Stimulated activated CD8-positive, alpha-beta memory T cell treated with anti-CD3 and anti-CD28 coated beads, Interleukin-15, amount 100 ng/mL, for 48 hours (primary cell): ENCODE results near the gene DDX51.

Source experiments
- DNase-seq, 2 donors: peaks; one replicate each; pipeline ENCODE4 v3.0.0-alpha.2; 2020; ENCODE audit warnings: low read depth in 2 of 2

Gene DDX51

DNA sequence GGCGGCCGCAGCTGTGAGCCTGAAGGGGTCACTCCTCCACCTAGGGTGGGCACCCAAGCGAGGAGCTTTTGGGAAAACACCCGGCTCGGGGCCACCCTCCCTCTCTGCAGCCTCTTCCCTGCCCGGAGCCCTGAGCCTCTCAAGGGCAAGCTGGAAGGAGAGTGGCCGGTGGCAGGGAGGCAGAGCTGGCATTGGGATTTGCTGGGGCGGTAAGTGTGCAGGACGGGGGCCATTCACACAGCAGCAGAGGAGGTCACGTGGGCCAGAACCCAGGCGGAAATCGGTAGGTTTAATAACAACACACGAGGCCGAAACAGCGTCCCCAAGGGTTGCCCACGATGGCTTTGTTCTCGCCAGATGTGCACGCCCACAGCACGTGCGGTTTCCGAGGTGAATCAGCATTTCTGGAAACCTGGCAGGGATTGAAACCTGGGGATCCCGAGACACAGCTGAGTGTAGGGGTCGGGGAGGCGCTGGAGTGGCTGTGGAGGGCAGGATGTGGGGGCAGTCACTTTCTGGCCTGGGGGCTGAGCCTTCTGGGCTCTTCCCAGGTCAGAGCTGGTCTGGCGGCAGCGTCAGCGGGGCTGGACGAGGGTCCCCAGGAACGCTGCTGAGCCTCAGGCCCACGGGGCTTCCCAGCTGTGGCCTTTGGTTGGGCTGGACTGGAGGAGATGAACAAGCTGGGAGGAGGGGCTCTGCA lies 23.6 kb upstream of the DDX51 start:
- no peak for DNase-seq

DNA sequence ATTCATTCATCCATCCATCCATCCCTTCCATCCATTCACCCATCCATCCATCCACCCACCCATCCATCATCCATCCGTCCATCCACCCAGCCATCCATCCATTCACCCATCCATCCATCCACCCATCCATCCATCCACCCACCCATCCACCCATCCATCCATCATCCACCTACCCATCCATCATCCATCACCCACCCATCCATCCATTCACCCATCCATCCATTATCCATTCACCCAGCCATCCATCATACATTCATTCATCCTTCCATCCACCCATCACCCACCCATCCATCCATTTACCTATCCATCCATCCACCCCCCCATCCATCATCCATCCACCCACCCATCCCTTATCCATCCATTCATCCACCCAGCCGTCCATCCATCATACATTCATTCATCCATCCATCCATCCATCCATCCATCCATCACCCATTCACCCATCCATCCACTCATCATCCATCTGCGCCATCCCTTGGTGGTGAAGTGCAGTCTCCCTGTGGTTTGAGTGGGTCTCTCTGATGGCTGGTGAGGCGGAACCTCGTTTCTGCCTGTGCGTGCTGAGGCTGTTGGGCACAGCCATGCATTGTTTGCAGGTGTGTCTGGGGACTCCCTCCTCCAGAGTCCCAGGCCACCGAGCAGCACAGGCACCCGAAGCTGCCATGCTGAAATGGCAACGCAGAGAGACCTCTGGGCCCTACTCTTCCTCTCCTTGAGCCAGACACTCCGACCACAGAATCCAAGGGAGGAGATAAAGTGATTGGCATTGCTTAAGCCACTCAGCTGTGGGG lies 22.9 kb upstream of the DDX51 start:
- no peak for DNase-seq

DNA sequence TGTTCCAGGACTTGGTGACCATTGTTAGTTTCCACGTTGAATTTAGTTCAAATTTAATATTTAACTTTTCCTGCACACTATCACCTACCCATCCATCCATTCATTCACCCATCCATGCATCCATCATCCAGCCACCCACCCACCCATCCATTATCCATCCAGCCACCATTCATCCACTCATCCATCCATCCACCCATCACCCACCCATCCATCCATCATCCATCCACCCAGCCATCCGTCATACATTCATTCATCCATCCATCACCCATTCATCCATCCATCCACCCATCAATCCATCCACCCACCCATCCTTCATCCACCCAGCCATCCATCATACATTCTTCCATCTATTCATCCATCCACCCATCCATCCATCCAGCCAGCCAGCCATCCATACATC lies 22.0 kb upstream of the DDX51 start:
- no peak for DNase-seq

DNA sequence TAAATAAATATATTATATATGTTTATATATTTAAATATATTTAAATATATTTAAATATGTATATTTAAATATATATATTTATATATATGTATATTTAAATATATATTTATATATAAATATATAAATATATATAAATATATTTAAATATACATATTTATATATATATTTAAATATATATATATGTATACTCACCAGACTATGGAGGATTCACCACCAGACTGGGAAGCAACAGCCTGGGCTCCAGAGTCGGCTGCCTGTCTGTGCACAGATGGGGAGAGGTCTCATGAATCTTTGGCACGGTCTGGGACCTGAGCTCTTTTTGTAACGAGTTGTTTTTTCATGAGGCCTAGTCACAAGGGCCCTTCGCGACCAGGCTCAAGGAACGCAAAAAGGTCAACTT lies 21.5 kb upstream of the DDX51 start:
- DNase-seq: no peak

DNA sequence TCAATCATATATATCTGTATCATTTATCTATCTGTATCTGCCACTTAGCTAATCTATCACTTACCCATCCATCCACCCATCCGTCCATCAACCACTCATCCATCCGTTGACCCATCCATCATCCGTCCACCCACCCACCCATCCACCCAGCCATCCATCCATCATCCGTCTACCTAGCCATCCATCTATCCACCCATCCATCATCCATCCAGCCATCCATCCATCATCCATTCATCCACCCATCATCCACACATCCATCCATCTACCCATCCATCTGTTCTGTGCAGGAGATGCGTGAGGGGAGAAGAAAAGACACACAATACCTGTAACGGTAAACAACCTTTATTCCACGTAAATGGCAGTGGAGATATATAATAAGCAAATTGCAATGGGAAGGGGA lies 20.3 kb upstream of the DDX51 start:
- DNase-seq: no peak

DNA sequence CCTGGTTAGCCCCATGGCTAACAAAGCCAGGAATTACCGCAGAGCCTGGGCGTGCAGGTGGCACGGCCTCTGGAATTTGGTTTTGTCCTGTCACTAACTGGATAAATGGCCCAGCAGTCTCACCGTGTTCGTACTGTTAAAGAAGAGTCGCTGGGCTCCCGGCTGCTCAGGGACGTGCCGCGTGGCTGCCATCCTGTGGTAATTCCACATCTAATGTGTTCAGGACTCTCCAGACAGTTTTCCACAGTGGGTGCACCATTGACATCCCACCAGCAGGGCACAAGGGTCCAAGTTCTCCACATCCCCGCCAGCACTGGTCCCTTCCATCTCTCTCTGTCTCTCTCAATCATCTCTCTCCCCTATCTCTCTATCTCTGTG lies 19.8 kb upstream of the DDX51 start:
- DNase-seq: no peak

DNA sequence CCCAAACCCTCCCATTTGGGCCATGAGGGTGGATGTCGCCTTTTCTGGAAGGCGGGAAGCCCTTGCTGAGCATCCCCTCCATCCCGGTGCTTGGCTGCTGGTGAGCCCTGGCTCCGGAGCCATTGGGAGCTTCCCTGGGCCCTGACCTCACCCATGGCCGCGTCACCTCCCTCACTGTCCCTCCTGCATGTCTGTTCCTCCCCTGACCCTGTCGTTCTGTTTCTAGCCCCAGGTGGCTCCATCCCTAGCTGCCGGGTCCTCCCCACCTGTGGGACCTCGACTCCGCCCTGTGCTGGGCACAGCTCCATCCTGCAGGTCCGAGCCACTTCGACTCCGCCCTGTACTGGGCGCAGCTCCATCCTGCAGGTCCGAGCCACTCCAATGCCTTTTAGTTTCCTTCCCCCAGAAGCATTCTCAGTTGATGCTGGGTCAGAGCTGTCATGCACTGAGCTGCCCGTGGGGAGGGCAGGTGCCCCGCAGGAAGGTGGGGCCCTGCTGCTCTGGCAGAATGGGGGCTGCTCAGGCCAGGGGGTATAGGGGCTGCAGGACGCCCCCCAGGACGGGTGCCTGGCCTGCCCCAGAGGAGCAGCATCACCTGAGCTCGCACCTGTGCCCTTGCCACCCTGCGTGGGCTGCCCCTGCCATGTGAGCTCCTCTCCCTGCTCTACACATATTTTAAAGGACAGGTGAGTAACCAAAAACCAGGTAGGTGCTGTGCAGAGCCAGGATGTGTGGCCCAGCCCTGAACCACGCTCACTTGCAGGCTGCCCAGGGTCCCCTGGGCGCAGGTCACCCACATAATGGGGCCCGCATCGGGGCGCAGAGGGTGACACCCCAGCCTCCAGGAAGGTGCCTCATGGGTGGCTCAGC lies 19.2 kb upstream of the DDX51 start:
- no peak for DNase-seq

DNA sequence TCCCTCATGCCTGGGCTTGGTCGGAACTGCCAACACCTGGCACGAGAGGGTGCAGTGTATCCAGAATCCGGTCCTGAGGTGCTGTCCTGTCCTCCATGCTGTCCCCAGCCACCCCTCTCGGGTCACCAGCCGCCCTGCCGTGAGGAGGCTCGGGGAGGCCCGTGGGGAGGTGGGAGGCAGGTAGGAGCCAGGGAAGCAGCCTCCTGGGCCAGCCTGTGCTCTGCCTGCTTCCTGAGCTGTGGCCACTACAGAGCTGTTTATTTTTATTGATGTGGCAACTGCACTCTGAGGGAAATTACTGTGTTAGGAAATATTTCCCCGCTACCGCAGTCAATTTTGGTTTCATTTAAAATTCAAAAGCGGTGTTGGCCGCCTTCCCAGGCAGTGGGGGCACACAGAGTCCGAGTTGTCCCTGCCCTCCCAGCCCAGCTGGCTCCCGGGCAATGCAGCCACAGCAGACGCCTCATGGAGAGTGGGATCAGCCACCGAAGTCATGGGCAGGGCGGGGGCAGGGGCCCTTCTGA lies 18.5 kb upstream of the DDX51 start:
- DNase-seq: no peak

DNA sequence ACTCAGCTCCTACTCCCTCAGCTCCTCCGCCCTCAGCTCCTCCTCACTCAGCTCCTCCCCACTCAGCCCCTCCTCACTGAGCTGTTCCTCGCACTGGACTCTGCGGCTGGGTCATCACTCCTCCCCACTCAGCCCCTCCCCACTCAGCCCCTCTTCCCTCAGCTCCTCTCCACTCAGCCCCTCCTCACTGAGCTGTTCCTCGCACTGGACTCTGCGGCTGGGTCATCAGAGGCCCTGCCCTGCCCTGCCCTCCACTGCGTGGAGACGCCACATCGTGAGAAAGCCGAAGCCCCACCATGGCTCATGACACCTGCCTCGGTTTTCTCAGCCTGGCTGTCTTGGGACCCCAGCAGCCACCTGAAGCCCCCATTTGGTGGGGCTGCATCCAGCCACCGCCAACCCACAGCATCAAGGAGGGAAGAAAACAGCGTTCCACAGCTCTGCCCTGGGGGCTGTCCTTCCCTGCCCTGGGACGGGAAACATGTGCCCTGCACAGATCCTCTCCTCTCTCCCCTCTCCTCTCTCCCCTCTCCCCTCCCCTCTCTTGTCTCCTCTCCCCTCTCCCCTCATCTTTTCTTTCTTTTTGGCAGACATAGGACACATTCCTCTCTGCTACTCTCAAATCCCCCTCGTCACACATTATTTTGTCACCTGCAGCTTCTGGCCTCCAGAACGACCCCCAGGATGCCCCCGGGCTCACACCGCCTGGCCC lies 17.8 kb upstream of the DDX51 start:
- DNase-seq: no peak

DNA sequence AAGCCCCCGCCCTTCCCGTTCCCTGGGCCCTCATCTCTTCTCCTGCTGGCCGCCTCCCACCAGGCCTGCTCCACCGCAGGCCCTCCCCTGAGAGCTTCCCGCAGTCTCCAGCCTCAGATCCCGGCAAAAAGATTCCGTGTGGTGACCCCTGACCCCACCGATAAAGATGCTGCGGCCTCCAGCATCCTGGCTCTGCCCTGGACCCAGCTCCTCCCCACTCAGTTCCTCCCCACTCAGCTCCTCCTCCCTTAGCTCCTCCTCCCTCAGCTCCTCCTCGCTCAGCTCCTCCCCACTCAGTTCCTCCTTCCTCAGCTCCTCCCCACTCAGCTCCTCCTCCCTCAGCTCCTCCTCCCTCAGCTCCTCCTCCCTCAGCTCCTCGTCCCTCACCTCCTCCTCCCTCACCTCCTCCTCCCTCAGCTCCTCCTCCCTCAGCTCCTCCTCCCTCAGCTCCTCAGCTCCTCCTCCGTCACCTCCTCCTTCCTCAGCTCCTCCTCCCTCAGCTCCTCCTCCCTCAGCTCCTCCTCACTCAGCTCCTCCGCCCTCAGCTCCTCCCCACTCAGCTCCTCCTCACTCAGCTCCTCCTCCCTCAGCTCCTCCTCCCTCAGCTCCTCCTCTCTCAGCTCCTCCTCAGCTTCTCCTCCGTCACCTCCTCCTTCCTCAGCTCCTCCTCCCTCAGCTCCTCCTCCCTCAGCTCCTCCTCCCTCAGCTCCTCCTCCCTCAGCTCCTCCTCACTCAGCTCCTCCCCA lies 17.1 kb upstream of the DDX51 start:
- no peak for DNase-seq

DNA sequence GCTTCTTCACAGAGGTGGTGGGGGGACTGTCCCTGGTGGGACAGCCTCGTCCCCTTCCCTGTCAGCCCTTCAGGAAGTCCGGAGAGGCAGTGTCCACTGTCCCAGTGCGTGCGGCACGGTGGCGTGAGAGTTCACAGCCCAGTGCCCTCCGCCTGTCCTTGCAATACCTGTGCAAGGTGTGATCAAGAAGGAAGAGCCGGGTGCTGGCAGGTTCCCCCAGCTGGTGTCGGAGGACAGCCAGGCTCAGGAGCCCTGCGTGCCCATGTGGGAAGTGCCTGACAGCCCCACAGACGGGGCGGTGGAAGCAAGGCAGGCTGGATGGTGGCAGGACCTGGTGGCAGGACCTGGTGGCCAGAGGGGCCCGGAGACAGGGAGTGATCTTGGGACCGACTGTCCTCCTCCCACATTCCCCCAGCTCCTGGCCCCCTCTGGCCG lies 16.5 kb upstream of the DDX51 start:
- DNase-seq: no peak

DNA sequence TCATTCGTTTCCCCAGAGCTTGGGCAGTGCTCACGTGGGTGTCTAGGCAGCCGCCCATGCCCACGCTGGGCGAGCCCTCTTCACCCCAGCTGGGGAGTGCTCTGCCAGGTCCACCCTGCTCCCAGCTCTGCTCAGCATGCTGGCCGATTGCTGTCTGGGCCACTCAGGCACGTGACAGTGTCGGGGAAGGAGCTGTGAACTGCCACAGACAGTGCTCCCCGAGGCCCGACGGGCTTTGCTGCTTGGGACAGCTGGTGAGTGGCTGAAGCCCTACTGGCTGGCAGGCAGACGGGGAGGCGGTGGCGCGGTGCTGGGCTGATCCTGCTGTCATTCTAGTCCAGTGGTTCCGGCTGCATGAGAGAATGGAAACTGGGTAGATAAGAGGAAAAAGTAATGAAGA lies 15.9 kb upstream of the DDX51 start:
- DNase-seq: no peak

DNA sequence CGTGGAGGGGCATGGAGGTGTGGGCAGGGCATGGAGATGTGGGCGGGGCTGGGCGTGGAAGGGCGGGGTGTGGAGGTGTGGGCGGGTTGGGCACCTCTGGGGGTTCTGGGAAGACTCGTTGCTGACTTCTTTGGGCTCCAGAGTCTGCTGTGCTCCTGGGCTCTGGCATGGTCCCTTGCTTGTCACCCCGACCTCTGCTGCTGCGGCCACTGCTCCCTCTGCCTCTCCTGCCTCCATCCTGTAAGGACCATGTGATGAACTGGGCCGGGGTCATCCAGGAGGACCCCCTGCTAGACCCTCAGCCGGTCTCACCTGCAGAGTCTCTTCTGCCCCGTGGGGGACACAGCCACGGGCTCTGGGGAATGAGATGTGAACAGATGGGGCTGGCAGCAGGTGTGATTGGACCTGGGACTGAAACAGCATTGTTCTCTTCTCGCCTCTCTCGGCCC lies 15.5 kb upstream of the DDX51 start:
- DNase-seq: no peak

DNA sequence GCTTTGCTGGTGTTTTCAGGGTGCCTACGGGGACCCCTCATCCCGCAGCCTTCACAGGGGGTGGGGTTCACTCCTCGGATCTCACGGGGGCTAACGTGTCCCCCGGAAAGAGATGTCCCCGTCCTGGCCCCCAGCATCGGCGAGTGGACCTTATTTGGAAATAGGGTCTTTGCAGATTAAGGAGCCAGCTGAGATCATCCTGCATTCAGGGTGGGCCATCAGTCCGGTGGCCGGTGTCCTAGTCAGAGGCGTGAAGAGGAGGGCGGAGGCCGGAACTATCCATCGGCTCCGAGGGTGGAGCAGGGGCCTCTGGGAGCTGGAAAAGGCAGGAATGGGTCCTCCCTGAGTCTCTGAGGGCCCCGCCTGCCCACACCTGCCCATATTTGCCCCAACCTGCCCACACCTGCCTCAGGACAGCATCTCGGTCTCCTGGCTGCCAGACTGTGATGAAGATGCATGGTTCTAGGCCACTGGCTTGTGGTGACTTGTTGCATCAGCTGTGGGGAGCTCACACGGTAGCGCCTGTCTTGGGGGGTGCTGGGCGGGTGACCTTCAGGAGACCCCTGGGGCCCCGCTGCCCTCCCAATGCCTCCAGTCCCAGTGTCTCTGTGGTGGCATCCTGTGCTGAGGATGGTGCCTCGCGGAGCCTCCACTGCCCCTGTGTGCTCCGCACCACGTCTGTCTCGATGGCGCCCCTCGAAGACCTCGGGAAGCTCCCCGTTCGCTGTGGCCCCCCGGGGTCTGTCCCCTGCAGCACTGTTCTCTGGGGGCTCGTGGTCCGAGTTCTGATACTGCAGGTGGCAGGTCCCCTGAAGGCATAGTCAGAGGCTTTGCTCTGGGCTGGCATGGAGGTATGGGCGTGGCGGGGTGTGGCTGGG lies 14.8 kb upstream of the DDX51 start:
- no peak for DNase-seq

DNA sequence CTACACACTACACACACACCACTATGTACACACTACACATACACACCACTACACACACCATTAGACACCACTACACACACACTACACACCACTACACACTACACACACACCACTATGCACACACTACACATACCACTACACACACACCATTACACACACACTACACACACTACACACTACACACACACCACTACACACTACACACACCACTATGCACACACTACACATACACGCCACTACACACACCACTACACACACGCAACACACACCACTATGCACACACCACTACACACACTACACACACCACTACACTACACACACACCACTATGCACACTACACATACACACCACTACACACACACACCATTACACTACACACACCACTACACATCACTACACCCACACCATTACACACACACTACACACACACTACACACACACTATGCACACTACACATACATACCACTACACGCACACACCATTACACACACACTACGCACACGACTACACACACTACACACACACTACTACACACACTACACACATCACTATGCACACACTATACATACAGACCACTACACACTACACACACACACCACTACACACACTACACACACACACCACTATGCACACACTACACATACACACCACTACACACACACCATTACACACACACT lies 13.8 kb upstream of the DDX51 start:
- no peak for DNase-seq

DNA sequence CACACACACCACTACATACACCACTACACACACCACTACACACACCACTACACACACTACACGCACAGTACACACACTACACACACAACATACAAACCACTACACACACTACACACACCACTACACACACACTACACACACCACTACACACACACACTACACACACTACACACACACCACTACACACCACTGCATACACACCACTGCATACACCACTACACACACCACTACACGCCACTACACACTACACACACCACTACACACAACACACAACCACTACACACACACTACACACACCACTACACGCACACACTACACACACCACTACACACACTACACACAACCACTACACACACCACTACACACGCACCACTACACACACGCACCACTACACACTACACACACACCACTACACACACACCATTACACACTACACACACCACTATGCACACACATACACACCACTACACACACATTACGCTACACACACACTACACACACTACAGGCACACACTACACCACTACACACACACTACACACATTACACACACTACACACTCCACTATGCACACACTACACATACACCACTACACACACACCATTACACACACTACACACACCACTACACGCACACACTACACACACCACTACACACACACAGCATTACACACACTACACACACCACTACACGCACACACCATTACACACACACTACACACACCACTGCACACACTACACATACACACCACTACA lies 12.6 kb upstream of the DDX51 start:
- DNase-seq: no peak

DNA sequence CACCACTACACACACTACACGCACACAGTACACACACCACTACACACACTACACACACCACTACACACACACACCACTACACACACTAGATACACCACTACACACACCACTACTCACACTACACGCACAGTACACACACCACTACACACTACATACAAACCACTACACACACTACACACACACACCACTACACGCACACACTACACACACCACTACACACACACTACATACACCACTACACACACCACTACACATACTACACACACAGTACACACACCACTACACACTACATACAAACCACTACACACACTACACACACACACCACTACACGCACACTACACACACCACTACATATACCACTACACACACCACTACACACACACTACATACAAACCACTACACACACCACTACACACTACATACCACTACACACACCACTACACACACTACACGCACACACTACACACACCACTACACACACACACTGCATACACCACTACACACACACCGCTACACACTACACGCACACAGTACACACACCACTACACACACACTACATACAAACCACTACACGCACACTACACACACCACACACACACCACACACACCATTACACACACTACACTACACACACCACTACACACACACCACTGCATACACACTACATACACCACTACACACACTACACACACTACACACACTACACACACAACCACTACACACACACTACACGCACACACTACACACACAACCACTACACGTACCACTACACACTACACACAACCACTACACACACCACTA lies 11.9 kb upstream of the DDX51 start:
- DNase-seq: no peak
